Hematopoietic multipotent progenitor cell treated with erythropoietin and hydrocortisone succinate and interleukin-3 and kit ligand, for 15 days (in vitro differentiated cells): ENCODE measurements around the gene APBA2.

Source experiments
- DNase-seq: peaks from one replicate; pipeline ENCODE4 v3.0.0-alpha.2; 2015; ENCODE audit warnings: low spot score

APBA2 gene

DNA sequence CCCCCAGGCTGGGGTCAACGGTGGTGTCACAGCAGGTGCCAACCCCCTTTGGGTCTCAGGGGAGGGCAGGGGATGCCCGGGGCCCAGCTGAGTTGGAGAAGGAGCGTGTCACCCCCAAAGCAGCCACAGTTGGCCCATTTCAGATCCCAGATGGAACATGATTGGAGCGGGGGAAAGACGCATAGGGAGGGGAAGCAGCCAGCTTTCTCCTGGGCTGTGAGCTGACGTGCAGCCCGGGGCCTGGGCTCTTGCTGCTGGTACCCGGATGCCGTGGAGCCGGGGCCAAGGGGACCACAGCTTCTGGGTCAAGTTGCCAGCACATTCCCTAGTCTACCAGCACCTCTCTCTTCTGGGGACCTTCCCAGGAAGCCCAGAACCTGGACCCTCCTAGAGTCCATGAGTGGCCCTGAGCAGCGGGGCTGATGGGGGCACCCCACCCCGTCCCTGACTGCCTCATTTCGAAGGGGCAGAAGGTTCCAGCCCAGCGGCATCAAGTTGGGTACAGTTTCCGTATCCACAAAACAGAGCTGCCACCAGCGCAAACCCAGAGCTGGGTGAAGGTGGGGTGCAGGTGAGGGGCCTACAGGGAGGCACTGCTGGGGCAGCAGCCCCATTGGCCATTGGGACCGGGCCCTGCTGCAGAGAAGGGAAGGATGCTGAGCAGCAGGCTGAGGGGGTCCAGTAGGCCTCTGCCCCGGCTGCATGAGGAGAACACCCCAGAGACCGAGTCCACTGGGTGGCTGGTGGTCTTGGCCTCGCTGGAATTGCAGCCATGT lies 235.0 kb downstream of the APBA2 start:
- no peak for DNase-seq

DNA sequence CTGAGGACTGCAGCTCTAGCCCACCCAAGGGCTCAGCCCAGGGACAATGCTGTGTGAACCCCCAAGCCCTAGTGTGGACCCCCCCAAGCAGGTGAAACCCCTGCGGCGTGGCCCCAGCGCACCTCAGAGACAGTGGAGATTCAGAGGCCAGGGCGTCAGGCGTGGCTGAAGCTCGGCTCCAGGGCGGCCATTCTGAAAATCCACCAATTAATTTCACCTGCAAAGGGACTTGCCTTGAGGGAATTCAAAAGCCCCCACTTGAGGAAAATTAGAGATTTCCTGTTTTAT lies 235.5 kb downstream of the APBA2 start:
- DNase-seq = no peak

DNA sequence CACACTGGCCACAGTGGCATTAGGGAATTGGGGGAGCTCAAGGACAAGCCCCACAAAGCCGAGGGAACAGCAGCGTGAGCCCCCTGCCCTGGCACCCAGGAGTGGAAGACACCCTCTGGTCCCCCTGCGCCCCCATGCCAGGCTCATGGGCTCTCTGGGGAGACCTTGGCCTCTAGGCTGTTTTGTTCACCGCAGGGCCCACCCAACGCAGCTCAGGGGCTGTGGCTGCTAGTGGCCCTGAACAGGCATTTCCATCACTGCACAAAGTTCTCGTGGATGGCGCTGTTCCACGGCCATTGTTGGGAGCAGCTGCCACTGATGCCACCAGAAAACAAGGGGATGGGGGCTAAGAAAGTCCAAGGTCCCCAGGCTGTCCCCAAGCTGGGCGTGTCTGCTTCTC lies 236.1 kb downstream of the APBA2 start:
- DNase-seq = no peak

DNA sequence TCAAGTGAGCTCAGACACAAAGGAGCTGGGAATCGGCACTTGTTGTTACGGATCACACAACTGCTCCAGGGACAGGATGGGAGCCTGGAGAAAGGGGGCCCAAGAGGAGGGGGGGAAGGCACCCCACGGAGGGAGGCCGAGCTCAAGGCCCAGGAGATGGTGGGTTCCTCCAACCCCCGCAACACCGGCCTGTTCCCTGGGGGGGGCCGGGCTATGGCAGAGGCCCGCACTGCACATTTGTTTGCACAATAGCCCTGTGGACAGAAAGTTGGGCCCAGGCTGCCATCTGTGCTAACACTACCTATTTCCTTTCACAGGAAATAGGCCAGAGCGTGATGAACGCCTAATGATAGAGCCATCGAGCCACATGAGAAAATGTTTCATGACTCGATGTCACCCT lies 236.7 kb downstream of the APBA2 start:
- no peak for DNase-seq

DNA sequence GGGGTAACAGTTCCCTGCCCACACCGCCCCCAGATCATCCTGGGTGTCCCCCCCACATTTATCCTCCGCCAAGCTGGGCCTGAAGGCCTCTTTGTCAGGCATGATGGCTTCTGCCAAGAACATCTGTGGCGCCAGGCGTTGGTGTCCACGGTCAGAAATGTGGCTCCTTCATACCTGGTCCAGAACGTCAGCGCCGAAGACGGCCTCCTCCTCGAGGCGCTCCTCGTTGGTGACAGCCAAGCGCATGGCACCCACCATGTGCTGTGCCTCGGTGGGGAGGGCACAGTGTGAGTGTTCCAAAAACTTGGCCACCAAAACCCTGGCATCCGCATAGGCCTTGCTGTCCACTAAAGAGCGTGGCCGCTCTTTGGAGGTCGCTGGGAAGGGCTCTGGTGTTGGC lies 237.4 kb downstream of the APBA2 start:
- DNase-seq = no peak

DNA sequence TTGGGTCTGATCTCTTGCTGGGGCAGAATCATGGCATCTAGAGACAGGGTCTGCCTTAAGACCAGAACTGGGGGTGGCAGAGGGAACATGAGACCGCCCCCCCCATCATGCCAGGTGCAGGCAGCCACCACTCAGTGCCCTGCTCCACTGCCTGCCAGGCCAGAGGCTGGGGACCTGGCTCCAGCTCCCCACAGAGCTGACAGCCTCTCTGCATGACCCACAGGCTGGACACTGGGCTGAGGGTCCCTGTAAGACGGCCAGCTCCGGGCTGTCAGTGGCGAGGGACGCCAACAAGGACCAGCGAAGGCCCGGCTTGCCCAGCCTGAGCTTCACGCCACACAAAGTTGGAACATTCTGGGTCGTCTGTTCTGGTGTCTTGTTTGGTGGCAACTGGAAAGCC lies 238.2 kb downstream of the APBA2 start:
- no peak for DNase-seq

DNA sequence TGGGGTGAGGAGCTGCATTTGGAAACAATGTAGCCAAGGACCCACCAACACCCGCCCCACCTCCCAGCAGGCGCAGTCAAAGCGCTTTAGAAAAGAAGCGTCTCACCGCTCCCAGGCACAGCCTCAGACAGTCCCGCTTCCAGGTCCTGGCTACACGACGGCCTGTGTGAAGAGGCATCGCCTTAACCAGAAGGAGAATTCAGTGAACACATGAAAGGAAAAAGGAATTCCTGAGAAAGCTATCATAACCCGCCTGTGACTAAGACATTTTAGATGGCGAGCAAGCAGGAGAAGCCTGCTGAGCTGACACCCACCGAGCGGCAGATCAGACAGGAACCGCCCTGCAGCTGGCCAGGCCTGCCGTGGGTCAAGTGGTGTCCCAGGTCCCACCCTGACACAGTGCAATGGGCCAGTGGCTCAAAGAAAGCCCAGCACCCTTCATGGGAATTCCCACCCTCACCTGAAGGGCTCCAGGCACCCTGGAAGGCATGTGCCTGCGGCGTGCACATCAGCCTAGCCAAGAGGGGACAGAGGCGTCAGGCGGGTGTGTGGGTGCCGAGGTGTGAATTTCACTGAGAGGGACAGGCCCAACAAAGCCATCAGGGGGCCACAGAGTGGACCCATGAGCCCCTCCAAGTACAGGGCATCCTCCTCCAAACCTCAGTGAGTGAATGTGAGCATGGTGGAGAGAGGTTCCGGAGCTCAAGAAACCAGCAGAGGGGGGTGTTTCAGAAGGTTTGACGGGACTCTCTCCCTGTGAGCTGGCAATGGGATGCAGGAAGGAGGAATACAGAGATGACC lies 239.0 kb downstream of the APBA2 start:
- no peak for DNase-seq

DNA sequence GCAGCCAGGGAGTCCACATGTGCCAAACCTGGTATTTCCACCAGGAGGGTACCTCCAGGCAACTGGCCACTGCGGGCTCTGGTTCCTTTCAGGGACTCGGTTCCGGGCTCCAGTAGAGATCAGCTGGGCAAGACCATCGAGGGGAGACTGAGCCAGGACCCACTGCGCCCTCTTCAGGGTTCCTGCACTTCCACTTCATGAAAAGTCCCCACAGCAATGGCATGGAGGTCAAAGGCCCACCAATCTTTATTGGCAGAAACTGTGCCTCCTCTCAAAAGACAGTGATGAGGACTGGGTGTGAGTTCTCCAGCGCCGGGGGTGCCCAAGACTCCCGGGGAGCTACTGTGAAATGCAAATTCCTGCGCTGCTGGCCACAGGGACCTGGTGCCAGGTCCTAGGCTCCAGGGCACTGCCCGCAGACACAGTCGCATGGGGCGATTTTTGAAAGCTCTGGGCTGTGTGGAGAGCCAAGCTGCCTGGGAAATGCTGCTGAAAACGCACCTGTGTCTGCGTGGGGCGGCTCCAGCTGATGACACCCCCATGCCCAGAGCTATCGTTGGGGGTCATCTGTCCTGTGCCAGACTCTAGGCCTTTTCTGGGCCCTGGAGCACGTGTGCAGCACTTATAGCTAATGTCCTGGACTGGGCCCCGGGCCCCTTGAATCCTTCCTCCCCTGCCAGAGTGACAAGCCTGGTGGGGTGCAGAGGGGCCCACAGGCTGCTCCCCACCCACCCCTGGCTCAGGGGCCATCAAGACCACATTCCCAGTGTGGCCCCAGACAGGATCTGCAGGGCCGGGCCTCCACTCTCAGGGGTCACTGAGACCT lies 239.8 kb downstream of the APBA2 start:
- no peak for DNase-seq

DNA sequence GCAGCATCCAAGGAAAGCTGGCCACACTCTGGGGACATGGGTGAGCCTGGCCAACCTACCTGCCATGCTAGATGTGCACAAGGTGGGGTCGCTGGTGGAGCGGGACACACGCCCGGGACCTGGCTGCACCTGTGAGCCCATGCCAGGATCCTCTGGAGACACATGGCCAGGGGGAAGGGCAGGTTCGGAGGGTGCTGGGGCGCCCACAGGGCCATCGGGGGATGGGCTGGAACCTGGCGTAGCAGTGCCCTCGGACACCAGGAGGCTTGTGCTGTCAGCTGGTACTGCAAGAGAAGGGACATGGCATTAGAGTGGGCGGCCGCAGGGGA lies 240.4 kb downstream of the APBA2 start:
- DNase-seq = no peak

DNA sequence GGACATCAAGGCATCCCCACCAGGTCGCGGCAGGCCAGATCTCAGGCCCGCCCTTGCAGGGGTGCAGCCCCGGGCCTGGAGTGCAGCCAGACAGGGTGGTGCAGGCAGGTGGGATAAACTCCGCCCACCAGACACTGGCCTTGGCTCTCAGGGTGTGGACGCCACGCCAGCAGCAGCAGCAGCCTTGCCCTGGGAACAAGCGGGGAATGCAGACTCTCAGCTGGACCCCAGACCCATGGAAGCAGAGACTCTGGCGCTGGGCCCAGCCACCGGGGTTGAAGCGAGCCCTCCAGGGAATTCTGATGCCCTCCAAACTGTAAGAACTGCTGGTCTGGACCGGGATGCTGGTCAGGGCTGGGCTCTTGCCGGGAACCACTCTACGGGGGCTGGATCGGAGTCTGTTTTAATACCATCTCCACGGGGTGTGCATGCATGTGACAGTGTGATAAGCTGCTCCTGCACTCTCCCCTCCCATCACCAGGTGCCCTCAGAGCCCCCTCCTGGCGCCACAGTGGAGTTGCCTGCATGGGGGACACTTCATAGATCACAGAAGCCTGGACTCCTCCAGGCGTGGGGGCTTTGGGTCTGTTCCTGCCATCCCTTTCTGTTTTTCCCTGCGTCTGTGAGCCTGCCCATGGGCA lies 241.2 kb downstream of the APBA2 start:
- no peak for DNase-seq

DNA sequence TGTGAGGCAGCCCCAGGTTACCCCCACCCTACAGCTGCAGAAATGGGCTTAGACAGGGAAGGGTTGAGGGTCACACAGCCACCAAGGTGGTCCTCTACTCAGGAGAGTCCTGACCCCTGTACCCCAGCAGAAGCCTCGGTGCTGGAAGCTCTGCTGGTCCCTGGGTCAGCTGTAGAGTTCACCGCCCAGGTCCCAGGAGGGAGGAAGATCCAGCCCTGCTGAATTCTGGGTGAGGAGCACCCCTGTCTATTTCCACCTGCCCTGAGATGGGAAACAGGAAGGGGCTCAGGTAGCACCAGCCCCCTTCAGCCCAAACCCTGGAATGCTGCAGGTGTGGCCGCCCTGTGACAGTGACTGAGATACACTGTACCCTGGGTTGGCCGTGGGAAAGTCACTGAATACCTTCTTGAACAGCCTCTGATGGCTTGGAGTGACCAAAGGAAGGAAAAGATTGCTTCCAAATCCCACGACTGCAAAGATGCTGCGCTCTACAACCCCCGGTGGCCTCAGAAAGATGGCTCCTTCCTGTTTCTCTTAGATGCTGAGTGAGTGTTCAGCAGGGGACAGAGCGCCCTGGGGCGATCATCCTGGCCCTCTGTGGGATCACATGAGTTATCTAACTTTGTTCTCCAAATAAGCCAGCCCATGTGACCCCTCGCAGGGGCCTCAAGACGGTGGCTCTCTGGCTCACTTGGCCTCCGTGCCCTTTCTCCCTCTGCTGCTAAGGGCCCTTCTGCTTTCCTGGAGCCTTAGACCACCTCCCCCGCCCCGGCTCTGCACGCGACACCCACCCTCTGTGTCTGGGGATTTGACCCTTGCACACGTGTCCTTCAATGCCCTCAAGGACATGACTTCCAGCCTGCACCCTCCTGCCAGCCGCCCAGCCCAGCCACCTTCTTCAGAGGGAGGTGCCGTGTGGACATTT lies 242.0 kb downstream of the APBA2 start:
- no peak for DNase-seq

DNA sequence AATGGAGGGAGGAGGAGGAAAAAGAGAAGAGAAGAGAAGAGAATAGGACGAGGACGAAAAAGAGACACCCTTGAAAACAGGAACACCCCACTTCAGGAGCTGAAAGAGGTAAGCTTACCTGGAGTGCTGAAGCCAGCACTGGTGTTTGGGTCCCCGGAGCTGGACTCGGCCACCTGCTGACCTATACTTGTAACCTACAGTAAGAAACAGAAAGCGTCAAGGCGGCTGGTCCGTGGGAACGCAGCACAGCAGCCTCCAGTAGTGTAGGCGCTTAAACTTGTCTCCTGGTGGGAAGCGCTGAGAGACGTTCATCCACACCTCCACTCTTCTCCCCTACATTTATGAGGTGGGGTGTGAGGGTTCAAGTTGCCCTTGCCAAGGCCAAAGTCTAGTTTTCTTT lies 242.9 kb downstream of the APBA2 start:
- no peak for DNase-seq

DNA sequence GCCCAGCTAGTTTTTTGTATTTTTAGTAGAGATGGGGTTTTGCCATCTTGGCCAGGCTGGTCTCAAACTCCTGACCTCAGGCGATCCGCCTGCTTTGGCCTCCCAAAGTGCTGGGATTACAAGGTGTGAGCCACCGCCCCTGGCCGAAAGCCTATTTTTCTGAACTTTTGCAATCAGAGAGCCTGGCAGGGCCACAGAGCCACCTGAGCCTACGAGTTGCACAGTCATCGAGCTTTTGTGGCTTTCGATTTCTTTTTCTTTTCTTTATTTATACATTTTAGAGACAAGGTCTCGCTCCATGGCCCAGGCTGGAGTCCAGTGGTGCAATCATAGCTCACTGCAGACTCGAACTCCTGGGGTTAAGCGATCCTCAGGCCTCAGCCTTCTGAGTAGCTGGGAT lies 243.4 kb downstream of the APBA2 start:
- DNase-seq = no peak

DNA sequence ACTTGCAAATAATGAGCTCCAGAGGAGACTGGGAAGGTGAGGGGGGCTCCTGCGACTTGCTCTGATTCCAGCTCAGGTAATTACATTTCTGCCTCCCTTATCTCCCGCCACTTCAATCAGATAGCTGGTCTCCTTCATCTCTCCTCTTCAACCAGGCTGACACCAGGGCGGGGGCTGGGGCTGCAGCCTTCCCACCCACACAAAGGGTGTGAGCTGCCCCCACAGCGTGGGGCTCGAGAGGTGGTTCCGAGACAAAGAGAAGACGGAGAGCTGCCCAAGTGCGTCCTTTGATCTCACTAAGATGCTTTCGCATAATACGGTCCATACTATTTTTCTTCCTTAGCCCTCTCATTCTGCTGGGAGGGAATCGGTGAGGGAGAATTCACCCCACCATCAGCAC lies 244.2 kb downstream of the APBA2 start:
- DNase-seq = no peak

DNA sequence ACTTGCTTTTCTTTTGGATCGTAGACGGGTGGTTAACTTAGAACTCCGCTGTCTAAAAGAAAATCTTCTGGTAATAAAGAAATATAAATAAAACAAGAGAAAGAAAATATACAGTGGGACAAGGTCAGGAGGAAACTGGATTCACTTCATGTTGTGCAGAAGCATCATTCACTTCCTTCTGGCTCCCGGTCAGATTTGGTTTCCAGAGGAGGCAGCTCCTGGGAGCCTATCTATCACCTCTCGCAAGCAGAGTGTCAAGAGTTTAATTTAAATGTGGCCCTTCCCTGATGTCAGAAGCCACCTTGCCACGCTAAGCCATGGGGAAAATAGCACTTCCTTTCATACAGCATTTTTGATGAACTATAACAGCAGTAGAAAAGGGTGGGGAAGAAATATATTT lies 244.7 kb downstream of the APBA2 start:
- DNase-seq = no peak

DNA sequence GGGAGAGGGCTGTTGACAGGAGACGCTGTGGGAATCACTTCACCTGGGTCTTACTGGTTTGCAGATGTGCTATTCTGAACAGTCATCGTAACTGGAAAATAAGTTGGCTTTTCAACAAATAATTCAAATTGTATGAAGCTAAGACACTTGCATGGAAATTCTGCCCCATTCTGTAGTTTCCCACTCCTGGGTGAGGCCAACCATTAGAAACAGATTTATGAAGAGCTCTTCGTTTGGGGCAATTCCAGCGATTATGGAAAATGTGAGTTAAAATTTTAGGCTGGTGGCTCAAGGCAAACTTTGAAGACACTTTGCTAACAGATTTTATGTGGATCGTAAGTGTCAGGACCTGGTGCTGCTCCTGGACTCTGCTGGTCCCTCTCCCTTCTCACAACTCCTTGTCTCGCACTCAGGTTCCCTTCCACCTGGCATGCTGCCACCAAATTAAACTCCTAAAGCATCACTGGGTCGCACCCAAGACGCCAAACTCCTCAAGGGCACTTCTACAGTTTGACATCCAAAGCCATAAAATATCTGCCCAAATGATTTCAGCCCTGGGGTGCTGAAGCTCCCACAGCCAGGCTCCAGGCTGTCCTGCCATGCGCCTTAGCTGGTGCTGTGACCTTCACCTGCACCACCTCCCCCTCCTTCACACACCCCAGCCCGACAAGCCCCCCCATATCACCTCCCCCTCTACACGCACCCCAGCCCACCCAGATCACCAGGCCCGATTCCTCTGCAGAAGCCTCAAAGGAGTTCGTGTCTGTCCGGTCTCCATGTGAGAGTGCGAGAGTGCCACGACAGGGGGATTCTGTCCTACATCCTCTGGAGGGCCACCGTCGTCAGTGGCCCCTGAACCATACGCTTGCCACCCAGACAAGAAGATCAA lies 245.4 kb downstream of the APBA2 start:
- no peak for DNase-seq

DNA sequence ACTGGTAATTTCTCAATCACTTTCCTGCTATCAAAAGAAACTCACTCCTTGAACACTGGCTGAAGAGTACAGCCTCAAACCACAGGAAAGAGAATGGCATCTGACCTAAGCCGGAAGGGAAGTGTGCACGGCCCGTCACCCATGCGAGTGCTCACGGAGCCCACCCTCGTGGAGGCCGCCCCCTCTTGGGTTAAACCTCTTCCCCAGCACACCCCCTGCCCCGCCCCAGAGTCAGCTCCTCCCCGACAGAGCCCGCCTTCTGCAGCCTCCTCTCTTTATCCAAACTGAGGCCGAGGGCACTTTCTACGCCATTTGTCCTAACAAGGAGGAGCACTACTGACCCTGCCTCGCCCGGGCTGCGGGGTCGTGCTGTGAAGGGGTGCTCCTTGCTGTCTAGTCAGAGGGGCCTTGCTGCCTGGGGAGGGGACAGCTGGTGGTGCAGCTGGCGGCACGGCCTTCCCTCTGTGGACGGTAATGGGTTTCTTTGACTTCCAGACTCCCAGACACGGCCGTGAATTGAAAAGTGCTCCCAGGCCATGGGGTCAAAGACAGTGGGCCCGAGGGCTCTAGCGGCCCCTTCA lies 246.2 kb downstream of the APBA2 start:
- no peak for DNase-seq

DNA sequence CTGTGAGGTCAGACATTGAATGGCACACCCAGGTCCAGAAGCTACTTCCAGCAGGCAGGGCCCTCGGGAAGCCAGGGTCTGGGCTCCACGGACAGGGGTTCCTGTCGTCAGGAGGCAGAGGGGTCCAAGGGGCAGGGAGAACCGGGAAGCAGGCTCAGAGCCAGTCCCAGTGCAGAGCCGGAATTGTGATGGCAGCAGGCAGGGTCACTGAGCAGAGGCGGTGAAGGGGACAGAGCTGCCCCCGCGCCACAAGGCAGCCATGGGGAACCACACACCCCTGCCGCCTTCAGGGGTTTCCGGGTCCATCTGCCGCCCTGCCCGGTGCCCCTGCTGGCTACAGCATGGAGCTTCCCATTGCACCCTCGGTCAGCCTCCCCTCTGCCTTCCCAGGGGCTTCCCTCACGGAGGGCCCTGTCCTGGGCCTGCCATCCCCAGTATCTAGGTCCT lies 247.0 kb downstream of the APBA2 start:
- DNase-seq = no peak

DNA sequence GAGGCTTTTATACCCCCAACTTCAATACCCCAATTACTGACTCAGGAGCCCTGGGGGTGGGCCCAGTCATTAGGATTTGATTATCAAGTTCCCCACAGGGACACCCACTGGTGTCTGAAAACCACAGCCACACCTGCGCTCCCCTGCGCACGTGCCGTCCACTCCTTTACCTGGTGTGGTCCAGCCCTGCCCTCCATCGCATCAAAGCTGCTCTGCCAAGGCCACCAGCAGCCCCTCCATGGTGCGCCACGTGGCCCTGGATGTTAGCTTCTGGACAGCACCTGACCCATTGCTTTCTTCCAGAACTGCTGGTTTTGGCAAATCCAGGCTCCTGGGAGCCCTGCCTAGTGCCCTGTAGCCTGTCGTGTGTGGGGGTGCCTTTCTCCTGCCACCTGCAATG lies 247.5 kb downstream of the APBA2 start:
- DNase-seq = no peak

DNA sequence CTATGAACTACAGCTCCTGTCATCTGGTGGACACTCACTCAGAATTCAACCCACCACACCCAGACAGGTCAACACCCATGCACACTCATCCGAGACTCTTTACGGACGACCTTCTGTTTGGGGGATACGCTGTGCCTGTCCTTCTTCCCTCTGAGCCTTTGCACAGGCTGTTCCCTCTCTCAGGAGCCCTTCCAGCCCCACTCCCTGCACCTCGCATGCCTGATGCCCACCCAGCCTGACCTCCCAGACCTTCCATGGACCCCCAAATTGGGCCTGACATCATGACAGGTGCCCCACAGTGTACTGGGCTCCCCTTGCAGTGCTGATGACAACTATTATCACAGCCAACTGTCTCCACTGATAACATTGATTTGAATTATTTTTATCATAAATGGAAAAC lies 248.0 kb downstream of the APBA2 start:
- no peak for DNase-seq
